Femur (tissue), 1 donor: Measurements from ENCODE around the gene CUL3.
A peak's percentile ranks its signal among the peaks of the same experiment; 100 is the strongest.

ENCODE experiments used
- DNase-seq: peaks from one replicate; pipeline ENCODE4 v3.0.0-alpha.2; 2017

CUL3 gene

DNA sequence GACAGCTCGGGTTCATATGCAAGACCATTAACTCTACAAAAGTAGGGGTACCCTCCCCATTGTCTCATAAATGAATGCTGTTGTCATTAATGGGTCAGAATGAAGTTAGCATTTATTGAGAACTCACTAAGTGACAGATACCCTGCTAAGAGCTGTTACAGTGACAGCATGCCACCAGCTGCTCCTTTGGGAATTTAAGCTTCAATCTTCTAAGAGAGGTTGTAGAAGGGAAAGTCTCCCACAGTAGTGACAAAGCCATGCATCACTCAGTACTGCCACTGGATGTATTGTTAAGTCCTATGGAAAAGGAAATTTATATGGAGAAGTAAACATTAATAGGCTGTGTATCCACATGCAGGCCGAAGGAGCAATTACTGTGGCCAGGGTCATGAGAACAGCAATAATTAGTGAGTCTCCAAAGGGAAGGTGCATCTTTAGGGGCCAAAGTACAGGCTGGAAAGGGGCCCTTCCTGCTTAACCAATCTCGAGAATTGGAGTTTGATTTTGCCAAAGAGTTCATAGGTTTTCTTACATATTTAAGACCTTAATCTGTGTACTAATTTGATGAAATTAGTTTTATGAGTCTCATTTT lies 118.8 kb downstream of the CUL3 start:
- DNase-seq = no peak

DNA sequence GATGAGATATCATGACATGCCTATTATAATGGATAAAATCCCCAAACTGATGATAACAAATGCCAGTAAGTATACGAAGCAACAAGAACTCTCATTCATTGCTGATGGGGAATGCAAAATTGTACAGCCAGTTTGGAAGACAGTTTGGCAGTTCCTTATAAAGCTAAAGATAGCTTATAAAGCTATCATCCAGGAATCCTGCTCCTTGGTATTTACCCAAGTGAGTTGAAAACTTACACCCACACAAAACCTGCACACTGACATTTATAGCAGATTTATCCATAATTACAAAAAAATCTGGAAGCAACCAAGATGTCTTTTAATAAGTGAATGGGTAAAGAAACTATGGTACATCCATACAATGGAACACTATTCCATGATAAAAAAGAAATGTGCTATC lies 123.8 kb downstream of the CUL3 start:
- no peak for DNase-seq

DNA sequence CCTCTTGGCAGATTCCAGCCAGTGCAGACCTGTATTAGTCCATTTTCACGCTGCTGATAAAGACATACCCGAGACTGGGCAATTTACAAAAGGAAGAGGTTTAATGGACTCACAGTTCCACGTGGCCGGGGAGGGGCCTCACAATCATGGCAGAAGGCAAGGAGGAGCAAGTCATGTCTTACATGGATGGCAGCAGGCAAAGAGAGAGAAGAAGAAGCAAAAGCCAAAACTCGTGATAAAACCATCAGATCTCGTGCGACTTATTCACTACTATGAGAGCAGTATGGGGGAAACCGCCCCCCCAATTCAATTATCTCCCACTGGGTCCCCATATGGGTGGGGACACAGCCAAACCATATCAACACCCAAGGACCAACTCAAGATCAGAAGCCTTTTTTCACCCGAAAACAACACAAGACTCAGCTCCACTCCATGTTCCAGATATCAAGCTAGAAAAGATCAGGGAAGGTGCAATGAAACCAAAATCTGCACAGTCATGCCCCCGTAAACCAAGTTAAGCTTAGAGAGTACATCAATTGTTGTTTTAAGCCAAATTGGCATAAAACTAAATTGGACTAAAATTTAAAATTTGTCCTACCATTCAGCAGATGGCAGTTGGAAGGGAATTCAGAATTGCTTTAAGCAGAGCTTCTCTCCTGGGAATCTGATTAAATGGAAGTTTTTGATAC lies 127.6 kb downstream of the CUL3 start:
- no peak for DNase-seq

DNA sequence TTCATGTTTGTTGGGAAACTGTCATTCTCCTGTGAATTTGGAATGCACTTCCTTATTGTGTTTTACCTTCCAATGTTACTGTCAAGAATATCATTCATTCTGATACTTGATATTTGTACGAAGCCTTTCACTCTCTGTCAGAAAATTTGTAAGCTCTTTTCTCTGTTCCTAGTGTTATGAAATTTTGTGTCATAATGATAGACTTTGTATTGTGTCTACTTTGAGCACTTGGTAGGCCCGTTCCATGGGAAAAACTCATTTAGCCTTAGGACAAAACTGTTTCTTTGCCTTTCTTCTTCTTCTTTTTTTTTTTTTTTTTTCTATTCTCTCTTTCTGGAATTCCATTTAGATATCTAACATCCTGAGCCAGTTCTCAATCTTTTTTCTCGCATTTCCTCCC lies 131.3 kb downstream of the CUL3 start:
- no peak for DNase-seq

DNA sequence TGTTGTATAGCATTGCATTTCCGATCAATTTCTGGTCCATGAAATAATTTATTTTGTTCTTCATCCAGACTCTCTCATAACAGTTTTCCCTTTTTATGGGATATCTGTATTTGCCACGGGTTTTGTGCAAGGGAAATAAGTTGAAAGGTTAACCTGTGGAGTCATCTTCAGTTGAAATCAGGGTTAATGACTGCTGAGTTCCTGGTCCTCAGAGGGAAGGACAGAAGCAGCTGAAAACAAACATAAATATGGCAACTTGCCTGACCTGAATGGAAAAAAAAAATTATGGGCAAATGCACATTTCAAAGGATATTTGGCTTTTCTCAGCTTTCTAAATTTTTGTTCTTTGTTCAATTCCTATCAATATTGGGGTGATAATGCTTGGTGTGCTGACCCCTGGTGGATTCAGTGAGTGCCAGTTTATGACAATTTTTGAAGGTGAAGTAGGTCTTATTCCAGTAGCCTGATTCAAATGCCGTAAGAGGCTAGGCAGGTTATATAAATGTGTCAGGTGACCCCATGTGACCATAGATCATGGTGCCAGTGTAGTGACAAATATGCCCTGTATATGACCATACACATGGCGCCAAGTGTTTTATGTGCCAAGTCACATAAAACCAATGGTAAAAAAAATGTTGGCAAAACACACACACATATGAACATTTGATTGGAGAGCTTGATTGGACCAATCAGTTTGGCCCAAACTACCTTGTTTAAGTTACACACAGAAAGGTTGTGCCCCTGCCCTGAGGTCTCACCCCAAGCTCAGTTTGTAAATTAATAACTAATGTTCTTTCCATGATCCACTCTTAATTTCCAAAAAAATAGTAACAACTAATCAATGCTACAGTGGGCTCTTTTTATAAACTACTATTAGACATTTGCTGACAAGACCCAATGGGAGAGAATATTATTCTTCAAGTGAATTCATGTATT lies 135.7 kb downstream of the CUL3 start:
- DNase-seq = no peak

DNA sequence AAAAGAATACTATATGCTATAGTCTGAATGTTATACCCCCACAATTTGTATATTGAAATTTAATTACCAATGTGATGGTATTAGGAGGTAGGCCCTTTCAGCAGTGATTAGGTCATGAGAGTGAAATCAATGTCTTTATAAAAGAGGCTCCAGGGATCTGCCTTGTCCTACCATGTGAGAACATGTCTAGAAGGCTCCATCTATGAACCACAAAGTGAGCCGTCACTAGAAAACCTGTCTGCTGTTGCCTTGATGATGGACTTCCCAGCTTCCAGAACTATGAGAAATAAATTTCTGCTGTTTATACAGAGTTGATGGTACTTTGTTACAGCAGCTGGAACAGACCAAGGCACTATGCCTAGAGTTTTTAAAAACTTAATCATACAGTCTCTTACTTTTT lies 136.9 kb downstream of the CUL3 start:
- no peak for DNase-seq

DNA sequence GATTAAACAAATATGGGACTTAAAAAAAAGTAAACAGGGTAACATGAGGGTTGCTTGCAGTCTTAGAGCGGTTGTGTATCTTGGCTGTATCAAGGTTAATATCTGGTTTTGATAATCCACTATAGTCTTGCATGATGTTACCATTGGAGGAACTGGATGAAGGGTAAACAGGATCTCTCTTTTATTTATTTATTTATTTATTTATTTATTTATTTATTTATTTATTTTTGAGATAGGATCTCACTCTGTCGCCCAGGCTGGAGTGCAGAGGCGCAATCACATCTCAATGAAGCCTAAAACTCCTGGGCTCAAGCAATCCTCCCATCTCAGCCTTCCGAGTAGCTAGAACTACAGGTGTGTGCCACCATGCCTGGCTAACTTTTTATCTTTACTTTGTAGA lies 140.4 kb downstream of the CUL3 start:
- DNase-seq = no peak

DNA sequence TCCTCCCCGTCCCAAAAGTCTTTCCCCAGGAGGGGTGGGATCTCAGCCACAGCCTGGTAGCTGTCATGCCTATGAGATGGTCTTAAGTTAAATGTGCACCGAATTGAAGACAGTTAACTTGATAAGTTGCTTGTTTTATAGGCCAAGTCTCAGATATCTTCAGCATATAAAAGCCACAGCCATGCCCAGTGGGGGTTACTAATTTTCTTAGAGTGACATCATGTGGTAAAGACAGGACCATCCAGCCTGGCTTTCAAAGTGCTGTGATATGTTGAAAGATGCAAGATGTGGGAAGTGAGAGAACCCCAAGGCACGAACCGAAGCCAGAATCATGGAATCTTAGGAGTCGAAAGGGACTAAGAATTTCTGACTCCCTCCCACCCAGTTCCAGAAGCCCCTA lies 141.1 kb downstream of the CUL3 start:
- DNase-seq = no peak

DNA sequence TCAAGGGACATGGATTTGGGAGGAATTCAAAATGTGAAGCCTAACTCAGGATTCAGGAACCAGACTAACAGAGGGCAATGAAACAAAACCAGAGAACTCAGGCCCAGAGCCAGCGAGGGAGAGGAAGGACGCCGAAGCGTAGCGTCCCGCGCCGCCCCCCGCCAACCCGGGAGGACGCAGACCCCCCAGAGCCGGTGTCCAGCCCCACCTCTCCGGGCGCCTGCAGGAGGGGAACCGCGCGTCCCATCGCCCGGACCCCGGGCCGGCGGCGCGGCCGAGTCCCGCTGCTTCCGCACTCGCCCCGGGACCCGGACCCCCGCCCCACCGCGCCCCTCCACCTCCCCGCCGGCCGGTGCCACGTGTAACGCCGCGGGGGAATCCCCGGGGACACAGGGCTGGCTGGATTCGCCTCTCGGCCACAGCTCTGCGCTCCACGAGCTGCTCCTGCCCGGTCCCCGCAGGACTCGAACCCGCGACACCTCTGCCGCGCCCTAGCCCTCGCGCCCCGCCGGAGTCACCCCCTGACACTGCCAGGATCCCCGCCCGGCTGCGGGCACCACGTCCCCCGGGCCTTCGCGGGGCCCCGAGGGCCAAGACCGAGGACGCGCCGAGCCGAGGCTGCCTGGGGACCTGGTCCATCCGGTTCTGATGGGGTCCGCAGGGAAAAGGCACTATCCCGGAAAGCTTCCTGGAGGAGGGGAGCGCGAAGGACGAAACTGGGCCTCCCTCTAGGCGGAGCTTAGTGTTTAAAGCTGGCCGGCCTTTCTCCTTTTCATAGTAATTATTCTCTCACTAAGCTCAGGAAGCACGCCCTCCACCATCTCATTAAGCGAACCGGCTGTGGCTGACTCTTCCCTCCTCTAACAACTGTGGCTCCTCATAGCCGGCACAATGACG lies 142.8 kb downstream of the CUL3 start:
- peak; percentile 53 for DNase-seq

DNA sequence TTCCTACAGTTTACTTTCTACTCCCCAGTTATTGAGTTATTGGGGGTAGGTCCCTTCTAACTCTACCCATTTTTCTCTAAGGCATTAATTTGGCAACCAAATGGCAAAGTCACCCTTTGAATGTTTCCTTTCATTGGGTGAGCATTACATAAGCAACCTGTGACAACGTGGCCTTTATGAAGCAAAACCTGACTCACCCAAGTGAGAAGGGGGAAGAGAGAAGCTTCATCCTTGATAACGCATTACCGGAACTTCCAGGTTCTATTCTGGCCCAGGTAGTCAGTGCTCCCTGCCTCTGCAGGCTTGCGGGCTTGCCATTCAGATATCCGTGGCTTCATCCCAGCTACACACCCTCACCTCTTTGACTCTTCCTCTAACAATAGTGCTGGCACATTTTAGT lies 144.2 kb downstream of the CUL3 start:
- no peak for DNase-seq

DNA sequence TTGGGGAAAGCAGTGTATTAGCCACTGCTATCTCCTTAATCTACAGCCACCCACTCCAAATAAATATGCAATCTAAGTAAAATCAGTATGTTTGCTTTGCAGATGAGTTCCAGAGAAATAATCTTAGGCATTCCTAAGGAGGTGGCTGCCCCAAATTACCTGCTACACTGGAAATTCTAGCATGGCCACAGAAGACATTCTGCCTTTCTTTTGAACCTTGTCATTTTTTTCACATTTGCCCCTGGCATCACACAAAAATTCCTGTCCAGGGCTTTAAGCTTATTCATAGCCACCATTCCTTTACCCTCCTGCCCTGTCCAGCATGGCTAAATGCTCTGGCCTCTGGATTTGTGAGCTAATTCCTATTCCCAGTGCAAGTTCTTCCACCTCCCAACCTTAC lies 146.4 kb downstream of the CUL3 start:
- DNase-seq = no peak

DNA sequence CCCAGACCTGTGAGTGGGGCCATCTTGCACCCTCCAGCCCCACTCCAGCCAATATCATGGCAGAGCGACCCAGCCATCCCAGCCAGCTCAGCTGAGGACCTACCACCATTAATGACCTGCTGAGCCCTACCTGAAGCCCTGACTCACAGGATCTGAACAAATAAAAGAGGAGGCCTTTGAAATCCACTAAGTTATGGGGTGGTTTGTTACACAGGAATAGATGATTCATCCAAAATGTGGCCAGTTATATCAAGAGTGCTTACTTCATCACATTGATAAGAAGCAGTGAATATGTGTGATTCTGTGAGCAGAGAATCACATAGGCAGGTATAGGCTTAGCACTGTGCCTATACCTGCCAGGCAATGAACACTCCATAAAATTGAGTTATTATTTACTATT lies 148.5 kb downstream of the CUL3 start:
- DNase-seq = no peak

DNA sequence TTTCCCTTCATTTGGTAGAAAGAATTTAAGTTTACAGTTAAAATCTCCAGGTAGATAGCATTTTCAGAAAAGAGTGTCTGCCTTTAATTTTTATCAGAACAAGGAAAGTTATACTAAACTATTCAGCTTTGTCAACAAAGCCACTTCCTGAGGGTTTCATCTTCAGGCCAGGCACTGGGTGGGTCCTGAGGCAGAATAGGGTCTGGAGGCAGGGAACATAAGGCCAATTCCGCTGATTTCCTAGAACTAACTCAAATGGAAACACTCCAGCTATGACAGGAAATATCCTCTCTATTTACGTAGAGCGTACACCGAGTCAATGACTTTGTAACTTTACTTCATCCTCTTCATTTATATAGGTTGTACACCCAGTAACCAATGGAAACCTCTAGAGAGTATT lies 150.5 kb downstream of the CUL3 start:
- DNase-seq = no peak

DNA sequence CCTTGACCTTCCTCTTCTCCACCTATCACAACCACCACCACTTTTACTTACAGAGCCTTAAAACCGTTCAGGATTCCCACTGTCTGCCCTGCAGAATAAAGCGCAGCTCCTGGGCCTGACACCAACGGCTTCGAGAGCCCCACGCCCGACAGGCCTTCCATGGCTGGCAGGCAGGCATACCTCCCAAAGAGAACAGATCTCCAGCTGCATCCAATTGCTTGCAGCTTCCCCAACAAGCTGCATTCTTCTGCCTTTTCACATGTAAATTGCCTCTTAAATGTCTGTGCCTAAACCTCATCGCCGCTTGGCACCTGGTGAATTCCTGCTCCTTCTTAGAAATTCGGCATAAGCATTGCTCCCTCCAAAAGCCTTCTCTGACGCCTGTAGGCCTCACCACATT lies 151.7 kb downstream of the CUL3 start:
- no peak for DNase-seq

DNA sequence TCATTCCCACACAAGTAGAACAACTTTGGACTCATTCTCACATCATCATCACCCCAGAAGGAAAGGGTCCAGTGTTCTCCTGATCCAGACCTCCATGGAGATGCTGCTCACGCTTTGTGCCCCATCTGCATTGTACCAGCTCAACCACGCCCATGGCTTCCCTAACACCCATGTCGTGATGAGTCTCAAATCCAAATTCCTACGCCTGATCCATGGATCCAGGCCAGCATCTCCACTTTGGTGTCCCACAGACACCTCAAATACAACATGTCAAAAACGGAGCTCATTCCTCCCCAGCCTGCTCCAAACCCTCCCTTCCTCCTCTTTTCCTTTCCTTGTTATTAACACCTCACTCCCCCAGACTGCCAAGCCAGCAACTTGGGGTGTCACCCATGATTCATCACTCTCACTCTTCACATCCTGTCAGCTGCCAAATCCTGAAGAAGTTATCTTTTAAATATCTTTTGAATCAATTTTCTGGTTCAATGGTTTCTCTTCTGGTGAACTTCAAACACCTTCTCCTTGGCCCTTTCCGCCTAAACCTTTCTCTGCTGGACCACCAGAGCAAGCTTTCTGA lies 153.1 kb downstream of the CUL3 start:
- no peak for DNase-seq

DNA sequence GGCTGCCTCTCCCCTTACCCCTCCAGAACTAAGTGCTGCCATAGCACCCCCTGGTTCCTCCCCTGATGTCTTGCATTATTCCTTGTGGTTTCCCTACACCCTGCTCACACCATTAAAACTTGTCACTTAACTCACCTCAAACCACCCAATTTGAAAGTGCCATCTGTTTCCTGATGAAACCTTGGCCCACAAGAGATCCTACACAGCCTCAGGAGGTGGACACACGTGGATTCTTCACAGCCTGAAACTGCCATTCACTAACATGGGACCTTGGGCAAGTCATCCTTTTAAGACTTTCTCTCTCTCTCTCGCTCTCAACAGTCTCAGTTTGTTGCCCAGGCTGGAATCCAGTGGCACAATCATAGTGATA lies 155.7 kb downstream of the CUL3 start:
- DNase-seq = no peak

DNA sequence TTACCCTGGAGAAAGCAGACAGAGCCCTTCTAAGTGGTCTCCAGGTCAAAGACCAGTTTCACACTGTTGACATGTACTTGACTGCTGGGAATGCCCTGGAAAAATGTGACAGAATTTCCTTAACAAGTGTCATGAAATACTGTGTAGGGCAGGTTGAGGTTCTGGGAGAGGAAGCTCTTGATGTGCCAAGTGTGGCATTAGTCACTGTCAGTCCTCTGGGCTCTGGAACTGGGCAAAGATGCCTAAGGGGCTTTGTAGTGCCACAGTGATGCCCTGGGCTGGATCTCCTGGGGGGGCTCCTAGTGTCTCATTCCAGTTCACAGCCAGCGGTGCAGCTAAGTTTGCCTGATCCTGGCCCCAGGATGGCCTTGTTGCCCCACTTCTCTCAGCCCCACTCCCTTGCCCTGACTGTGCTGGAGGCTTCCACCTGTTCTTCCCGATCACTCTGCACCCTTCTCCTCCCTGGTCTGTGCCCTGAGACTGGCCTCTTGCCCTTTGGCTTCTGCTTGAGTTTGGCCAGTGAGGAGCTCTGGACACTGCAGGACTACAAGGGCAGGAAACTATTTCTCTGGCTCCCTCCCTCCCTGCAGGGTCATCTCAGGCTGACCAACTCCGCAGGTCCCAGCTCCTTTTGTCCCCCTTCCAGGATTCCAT lies 156.2 kb downstream of the CUL3 start:
- no peak for DNase-seq

DNA sequence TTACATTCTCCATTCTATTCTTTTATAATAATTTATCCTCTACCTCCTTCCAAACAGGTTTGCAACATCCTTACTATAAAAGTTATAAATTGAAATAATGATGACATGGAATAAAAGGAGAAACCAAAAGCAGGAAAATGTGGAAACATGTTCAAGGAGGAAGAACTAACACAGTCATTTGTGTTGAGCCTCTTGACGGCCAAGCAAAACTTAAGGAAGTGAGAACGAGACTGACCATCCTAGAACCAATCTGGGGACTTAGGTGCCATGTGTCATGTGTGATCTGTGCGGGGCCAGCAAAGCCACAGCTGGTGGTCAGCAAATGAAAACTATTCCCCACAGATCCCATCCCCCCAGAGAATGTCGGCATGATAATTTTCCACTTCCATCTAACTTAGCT lies 157.7 kb downstream of the CUL3 start:
- no peak for DNase-seq

DNA sequence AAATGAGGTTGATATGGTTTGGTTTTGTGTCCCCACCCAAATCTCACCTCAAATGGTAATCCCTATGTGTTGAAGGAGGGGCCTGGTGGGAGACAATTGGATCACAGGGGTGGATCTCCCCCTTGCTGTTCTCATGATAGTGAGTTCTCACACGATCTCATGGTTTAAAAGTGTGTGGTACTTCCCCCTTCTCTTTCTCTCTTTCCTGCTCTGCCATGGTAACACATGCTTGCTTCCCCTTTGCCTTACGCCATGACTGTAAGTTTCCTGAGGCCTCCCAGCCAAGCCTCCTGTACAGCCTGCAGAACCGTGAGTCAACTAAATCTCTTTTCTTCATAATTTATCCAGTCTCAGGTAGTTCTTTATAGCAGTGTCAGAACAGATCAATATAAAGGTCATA lies 158.5 kb downstream of the CUL3 start:
- DNase-seq = no peak

DNA sequence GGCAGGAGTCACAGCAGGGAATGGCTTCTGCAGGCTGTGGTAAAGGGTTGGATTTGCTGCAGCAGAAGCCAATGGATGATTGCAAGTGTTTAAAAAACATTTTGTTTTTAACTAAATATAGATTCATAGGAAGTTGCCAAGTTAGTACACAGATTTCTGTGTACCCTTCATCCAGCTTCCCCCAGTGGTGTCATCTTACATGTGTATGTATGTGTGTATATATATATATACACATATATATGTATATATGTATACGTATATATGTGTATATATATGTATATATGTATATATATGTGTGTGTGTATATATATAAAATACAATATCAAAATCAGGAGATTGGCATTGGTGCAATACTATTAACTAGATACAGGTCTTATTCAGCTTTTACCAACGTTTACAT lies 164.1 kb downstream of the CUL3 start:
- DNase-seq = no peak
